ENCODE data around the gene IDUA. TPM values are rescaled to one million over a fixed set of nuclear protein-coding genes. Genes with fewer than 3 reads are reported as not detected.
"Not testable (repeated sequence)": the region's sequence is repeated elsewhere in the genome, so short reads cannot be mapped to it uniquely, and the experiment has no call there.

The IDUA gene
- total RNA-seq, 1 donor from 2014 or later, result 19.6 TPM

GRCh38 chr4:967113-968104 is 19.4 kb upstream of the IDUA start:
- no peak for DNase-seq

- DNase-seq, result no peak
Observed at GRCh38 chr4:968221-968620, 18.6 kb upstream of the IDUA start.

DNA sequence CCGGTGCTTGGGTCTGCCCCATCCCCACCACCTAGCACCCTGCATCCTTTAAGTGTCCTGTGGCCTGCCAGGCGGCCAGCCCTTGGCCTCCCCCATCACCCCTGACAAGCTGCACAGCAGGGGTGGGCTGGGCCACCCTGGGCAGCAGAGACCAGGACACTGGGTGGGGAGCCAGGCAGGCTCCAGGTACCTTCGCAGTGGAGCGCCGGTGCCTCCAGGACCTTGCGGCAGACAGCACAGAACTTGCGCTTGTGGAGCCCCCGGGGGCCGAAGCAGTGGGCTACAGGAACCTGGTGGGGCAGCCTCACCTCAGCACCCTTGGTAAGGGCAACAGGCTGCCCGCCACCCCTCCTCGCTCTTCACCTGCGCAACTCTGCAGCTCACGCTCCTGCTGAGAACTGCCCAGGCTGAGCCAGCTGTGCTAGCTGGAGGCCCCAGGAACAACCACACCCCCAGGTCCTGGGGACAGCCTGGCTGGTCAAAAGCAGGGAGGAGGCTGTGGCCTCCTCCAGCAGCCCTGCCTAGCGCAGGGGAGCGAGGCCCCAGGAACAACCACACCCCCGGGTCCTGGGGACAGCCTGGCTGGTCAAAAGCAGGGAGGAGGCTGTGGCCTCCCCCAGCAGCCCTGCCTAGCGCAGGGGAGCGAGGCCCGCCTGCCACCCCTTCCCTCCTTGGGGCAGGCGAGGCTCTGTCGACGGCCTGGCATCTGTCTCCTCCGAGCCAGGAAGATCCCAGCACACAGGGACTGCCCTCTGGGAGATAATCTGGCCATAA is 18.0 kb upstream of the IDUA start:
- DNase-seq, result no peak

DNA sequence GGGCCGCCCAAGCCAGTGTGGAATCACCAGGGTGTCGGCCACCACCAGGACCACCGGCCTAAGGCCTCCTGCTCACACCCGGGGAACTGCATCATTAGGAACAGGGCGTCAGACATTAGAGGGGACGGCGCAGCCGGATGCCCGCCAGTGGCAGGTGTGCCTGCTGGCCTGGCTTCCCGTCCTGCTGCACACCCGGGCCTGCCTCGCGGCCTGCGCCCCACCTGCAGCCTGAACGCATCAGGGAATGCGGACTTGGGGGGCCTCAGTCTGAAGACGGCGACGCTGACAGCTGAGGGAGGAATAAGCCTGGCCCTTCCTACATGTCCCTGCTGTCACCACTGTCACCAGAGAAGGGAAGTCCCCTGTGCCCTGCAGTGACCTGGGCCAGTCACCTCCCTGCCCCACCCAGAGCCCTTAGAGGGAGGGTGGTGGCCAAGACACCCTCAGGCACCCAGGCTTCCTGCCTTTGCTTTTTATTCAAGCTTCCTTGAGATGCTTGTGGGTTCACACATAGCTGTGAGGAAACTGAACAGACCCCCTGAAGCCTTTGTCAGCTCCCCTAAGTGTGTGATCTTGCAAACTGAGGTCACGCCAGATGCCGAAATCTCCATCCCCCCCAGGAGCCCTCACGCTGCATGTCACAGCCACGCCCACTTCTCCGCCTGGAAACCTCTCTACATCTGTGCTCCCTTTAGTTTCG is 16.6 kb upstream of the IDUA start:
- DNase-seq, result no peak

GRCh38 chr4:970854-971520 is 15.9 kb upstream of the IDUA start:
- no peak for DNase-seq

DNA sequence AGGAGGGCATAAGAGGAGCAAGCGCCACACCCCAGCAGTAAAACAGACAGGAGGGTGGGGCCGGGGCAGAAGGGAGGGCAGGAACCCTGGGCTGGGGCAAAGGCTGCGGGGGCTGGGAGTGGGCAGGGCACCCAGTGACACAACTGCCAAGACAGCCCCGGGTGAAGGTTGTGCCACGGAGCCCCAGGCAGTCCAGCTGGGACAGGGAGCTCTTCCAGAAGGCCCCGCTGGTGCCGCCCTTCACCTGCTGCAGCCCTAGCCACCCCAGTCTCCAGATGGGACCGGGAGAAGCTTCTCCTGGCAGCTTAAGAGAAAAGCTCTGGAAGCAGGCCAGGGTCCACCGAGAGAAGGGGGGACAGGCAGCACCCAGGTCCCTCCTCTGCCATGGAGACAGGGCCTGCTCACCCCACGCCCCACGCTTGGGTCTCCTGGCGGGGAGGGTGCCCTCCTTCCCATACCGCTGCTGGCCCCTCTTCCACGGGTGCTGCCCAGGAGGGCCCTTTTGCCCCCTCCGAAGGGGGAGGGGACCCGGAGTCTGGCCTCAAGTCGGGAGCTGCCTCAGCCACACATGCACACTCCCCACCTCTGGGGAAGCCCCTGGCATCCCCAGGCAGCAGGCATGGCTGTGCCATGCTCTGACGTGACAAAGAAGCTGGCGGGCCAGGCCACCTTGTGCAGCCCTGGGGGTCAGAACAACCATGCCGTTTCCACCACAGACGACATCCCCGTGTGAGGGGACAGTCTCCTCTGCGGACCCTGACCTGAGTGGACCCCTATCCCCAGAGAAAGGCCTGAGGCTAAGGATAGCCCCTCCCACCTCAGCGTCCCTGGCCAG is 15.0 kb upstream of the IDUA start:
- DNase-seq, result no peak

- peak; percentile 39 for DNase-seq
Observed at GRCh38 chr4:972651-973424, 14.0 kb upstream of the IDUA start.

- DNase-seq, result peak; percentile 91
Observed at GRCh38 chr4:973431-974397, 13.1 kb upstream of the IDUA start, which contains the start of gene DGKQ. Gene DGKQ, minus strand, starts transcription at chr4:973569. Its CDS starts 87 bp downstream, at chr4:973482.

DNA sequence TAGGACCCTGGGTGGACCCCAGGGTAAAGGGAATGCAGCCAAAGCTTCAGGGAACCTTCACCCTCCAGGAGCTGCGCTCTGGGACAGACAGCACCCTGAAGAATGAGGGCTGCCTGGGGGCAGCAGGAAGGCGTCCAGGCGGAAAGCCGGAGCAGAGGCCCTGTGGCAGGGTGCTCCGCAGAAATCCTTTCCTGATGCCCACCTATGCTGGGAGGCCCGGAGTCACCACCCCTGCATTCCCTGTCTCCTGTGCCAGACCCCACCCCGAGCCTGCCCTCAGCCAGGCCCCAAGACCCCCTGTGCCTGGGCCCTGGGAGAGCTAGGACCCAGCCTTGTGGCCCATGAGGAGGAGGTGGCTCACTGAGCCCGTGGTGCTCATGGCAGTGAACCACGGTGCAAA is 12.2 kb upstream of the IDUA start:
- DNase-seq, result no peak

- not testable (repeated sequence) for DNase-seq
Observed at GRCh38 chr4:976016-976415, 10.8 kb upstream of the IDUA start.

GRCh38 chr4:978957-979701 is 7.7 kb upstream of the IDUA start:
- peak; percentile 58 for DNase-seq

GRCh38 chr4:982291-982690 is 4.6 kb upstream of the IDUA start:
- DNase-seq, result no peak

DNA sequence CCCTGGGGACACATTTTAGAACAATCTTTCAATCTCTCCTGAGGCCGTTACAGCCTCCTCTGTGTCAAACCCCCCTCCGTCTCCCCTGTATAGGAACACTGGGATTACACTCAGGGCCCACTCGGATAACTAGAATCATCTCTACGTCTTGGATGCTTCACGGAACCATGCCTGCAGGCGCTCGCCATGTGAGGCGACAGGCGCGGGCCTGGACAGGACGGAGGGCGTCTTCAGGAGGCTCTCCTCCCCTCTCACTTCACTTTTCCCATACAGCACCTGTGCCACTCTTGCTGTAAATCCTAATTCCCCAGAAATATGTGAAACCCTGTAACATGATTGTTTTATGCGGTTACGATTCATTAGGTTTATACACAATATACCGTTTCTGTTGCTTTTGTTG is 4.0 kb upstream of the IDUA start:
- no peak for DNase-seq

DNA sequence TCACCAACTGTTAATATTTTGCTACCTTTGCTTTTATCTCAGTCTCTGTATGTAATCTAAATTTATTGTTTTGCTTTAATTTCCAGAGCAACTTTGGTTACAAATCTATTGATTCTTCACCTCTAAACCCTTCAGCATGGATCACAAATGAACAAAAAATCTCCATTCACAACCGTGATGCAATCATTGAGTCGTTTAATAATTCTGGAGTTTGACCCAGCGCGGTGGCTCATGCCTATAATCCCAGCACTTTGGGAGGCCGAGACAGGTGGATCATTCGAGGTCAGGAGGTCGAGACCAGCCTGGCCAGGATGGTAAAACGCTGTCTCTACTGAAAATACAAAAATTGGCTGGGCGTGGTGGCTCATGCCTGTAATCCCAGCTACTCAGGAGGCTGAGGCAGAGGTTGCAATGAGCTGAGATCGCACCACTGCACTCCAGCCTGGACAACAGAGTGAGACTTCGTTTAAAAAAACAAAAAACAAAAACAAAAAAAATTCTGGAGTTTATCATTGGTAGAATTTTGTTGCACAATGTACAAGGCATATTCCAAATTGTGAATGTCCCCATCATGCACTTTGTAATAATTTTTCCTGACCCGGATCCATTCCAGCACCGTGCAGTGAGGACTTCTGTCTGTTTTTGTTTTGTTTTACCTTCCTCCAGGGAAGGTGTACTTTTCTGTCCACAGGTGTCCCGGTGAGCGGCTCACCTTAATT is 2.3 kb upstream of the IDUA start:
- no peak for DNase-seq

DNA sequence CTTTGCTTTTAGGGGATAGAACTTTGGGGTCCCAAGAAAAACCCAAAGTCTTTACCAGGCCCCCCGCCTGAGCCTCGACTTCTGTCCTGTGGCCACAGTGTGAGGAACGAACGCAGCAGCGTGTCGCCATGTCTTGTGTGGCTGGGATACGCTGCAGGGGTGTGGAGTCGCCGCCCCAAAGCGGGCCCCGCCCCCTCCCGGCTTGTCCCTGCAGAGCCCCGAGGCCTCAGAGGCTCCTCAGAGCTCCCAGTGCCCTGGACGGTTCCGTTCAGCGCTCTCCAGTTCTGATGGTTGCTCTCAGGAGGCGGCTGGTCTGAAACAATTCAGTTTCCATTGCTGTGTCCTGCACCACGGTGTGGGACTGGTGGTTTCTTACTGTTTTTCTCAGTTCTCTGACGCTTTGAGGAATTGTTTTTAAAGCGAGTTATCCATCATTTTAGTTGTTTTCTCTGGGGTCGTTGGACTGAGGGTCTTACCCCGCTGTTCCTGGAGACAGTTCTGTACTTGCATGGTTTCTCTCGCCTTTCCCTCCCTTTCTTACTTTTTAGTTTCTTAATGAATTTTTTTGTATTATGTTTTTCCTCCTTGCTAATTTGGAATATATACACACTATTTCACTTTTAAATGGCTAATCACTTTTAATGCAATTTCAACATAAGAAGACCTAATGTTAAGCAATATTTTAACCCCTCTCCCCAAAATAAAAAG is 1.6 kb upstream of the IDUA start:
- DNase-seq, result no peak

DNA sequence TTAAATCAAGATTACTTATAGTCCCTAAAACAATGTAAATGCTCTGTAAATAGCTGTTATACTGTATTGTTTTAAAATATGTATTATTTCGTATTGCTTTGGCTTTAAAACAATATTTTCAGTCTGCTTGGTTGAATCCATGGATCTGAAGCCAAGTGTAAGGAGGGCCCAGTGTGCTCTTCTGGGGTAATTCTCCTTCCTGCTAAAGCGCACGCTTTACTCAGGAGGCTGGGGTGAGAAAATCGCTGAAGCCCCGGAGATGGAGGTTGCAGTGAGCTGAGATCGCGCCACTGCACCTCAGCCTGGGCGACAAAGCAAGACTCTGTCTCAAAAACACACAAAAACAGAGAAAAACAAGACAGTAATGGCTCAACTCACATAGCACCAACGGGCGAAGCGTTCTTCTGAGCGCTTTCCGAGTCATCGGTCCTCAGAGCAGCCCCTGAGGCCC is 391 bp upstream of the IDUA start:
- DNase-seq, result no peak
